Natural killer cell (primary cell): Measurements from ENCODE around the gene RFPL3. TPM values are rescaled to one million over a fixed set of nuclear protein-coding genes. Genes with fewer than 3 reads are reported as not detected.

Source experiments
- ATAC-seq, 3 donors: fragments of 150-1000 bp in 2 of 3; fragments of 200-7000 bp in 1 of 3; cut with Tn5 transposase; 1 replicate in 1 of 3; 2 replicates in 2 of 3; pipeline ENCODE4 v1.10.0; 2021; ENCODE audit warnings: mild to moderate bottlenecking in 2 of 3, moderate library complexity in 2 of 3
- DNase-seq, 2 donors: peaks; one replicate each; pipeline versions ENCODE4 v3.0.0 to v3.0.0-alpha.2; 2013 to 2021; ENCODE audit warnings: mixed read lengths in 1 of 2
- H3K27ac ChIP-seq: one replicate; pipeline ENCODE4 v1.5.1; 2013; ENCODE audit warnings: mild to moderate bottlenecking, low read length
- H3K27me3 ChIP-seq: one replicate; pipeline ENCODE4 v1.6.1; 2013; ENCODE audit warnings: low read length; ENCODE audit not compliant: control insufficient read depth, insufficient read depth
- H3K36me3 ChIP-seq: one replicate; pipeline ENCODE4 v1.6.1; 2013; ENCODE audit warnings: low read length; ENCODE audit not compliant: control insufficient read depth, insufficient read depth
- H3K4me1 ChIP-seq: one replicate; pipeline ENCODE4 v1.6.1; 2013; ENCODE audit warnings: low read length; ENCODE audit not compliant: control insufficient read depth, insufficient read depth
- H3K4me3 ChIP-seq: one replicate; pipeline ENCODE4 v1.5.1; 2013; ENCODE audit warnings: low read length
- H3K9me3 ChIP-seq: one replicate; pipeline ENCODE4 v1.6.1; 2013; ENCODE audit warnings: low read length; ENCODE audit not compliant: control insufficient read depth, insufficient read depth
- H3K27ac Mint-ChIP-seq, 2 donors: one replicate each; pipeline ENCODE4 v1.8.0; 2022; ENCODE audit warnings: mild to moderate bottlenecking in 2 of 2, mixed read lengths in 2 of 2, moderate library complexity in 1 of 2
- H3K27me3 Mint-ChIP-seq, 2 donors: one replicate each; pipeline ENCODE4 v1.8.0; 2022; ENCODE audit warnings: low read depth in 2 of 2, mixed read lengths in 2 of 2
- H3K36me3 Mint-ChIP-seq: one replicate; pipeline ENCODE4 v1.8.0; 2022; ENCODE audit warnings: mixed read lengths
- H3K4me1 Mint-ChIP-seq, 2 donors: one replicate each; pipeline ENCODE4 v1.8.0; 2022; ENCODE audit warnings: mixed read lengths in 2 of 2
- H3K4me3 Mint-ChIP-seq: one replicate; pipeline ENCODE4 v1.8.0; 2022; ENCODE audit warnings: mild to moderate bottlenecking, moderate library complexity, mixed read lengths
- H3K9me3 Mint-ChIP-seq, 2 donors: one replicate each; pipeline ENCODE4 v1.8.0; 2022; ENCODE audit warnings: mixed read lengths in 2 of 2
- WGBS: methylation state at CpG from one replicate; pipeline ENCODE4 v1.1.7; 2013; ENCODE audit warnings: missing lambda C conversion rate; ENCODE audit not compliant: insufficient coverage; 5-methylcytosine and 5-hydroxymethylcytosine counted together
- intact Hi-C: fragments of 100-400 bp; cut with micrococcal nuclease; formaldehyde crosslinking; loops from one replicate; pipeline ENCODE4 v1.14.2; 2022
- total RNA-seq, 4 donors: library from RNA; stranded (reverse); fragments of 120-200 nt in 1 of 4; gene quantifications; one replicate each; pipeline versions ENCODE4 v1.2.3 to v1.2.4, GENCODE V29; 2013 to 2022
- TF ChIP-seq, protein P1 (sequence below): fragments of 200-600 bp; IDR thresholded peaks from one replicate; pipeline ENCODE4 v1.8.0; 2022; ENCODE audit warnings: antibody characterized with exemption

The RFPL3 gene
- total RNA-seq, 3 donors from 2014 or later (not counting 1 experiment from before 2014, with no cell fraction given) = not detected

DNA sequence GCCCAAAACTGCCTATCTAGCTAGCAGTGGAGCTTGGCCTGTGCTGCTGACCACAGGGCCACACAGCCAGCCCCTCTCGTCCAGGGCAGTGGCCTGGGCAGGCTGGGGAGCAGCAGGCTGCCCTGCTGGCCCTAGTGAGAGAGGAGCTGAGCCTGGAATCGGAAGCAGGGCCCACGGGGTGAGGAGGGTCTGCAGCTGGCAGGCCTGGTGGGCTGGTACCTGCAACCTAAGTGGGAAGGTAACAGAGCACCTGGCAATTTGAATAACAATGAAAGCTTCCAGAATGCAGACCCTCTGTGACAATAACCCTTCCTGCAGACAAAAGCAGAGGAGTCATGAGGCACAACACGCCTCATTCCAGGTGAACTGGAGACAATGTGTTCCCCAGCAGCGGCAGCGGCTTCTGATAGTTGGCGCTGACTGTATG, 31.8 kb upstream of the RFPL3 start:
- intact Hi-C loops = no loop called here
- no peak overlapping the region for H3K4me3 Mint-ChIP-seq

DNA sequence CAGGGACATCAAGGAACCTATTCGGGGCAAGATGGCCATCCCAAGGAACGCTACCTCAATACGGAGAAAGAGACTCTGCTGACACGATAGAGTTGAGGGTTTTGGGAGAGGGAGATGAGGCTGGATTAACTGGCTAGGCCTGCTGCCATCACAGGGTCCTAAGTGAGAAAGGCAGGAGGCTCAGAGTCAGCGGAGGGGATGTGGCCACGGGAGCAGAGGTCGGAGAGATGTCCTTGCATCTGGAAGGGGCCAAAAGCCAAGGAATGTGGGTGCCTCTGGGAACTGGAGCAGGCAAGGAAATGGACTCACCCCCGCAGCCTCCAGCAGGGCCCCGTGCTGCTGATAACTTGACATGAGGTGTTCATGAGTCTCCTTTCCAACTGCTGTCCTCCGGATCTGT, 31.0 kb upstream of the RFPL3 start:
- Mint-ChIP-seq H3K27ac (no peak overlapping the region), H3K27me3 (peaks cover 0 to 8% of the 10 kb centered on the region in 2 donors), H3K9me3 (no peaks in the 10 kb centered on the region), H3K4me3 (no peak overlapping the region), H3K4me1 (no peaks in the 10 kb centered on the region), H3K36me3 (no peaks in the 10 kb centered on the region)
- TF ChIP-seq, protein P1, sequence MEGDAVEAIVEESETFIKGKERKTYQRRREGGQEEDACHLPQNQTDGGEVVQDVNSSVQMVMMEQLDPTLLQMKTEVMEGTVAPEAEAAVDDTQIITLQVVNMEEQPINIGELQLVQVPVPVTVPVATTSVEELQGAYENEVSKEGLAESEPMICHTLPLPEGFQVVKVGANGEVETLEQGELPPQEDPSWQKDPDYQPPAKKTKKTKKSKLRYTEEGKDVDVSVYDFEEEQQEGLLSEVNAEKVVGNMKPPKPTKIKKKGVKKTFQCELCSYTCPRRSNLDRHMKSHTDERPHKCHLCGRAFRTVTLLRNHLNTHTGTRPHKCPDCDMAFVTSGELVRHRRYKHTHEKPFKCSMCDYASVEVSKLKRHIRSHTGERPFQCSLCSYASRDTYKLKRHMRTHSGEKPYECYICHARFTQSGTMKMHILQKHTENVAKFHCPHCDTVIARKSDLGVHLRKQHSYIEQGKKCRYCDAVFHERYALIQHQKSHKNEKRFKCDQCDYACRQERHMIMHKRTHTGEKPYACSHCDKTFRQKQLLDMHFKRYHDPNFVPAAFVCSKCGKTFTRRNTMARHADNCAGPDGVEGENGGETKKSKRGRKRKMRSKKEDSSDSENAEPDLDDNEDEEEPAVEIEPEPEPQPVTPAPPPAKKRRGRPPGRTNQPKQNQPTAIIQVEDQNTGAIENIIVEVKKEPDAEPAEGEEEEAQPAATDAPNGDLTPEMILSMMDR = no peak
- Histone ChIP-seq H3K4me3 (no peak overlapping the region), H3K4me1 (no peaks in the 10 kb centered on the region), H3K27me3 (no peaks in the 10 kb centered on the region), H3K27ac (no peak overlapping the region), H3K9me3 (no peaks in the 10 kb centered on the region), H3K36me3 (no peaks in the 10 kb centered on the region)
- intact Hi-C loops = no loop called here
- WGBS = 91% methylated on average over 10 of the region's 10 CpGs
- DNase-seq = no peak
- no peak for ATAC-seq

More for the DNA sequence above, 31.8 kb upstream of the RFPL3 start:
- H3K27ac ChIP-seq = no peak overlapping the region
- H3K27me3 Mint-ChIP-seq = peaks cover 0 to 6% of the 10 kb centered on the region in 2 donors
- no peak overlapping the region for H3K4me3 ChIP-seq
- TF ChIP-seq, protein P1 = no peak
- H3K36me3 ChIP-seq = no peaks in the 10 kb centered on the region
- H3K27me3 ChIP-seq = no peaks in the 10 kb centered on the region
- ATAC-seq (no peak), DNase-seq (no peak)
- no peaks in the 10 kb centered on the region for H3K36me3 Mint-ChIP-seq
- WGBS = 79% methylated on average over 7 of the region's 7 CpGs
- no peaks in the 10 kb centered on the region for H3K4me1 ChIP-seq
- no peaks in the 10 kb centered on the region for H3K4me1 Mint-ChIP-seq
- H3K27ac Mint-ChIP-seq = no peak overlapping the region
- H3K9me3 ChIP-seq = no peaks in the 10 kb centered on the region
- no peaks in the 10 kb centered on the region for H3K9me3 Mint-ChIP-seq

DNA sequence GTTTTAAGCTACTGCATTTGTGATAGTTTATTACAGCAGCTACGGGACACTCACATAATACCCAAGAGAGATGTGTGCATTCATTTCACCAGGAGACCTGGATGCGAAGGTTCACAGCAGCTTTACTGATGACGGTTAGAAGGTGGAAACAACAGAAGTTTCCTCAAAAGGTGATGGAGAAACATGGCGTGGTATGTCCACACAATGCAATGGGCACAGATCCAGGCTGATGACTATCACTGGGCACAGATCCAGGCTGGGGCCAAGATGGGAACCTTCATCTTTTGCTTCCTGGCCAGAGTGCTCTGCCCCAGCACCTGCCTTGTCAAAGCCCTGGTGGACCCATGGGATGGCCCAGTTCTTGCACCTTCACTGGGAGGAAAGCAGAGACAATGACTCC, 30.6 kb upstream of the RFPL3 start:
- Histone ChIP-seq H3K4me3 (no peak overlapping the region), H3K27ac (no peak overlapping the region), H3K4me1 (no peaks in the 10 kb centered on the region), H3K9me3 (no peaks in the 10 kb centered on the region), H3K36me3 (no peaks in the 10 kb centered on the region), H3K27me3 (no peaks in the 10 kb centered on the region)
- no peak for DNase-seq
- TF ChIP-seq, protein P1 = no peak
- ATAC-seq = no peak
- H3K9me3 Mint-ChIP-seq = no peaks in the 10 kb centered on the region
- intact Hi-C loops = no loop called here
- H3K4me1 Mint-ChIP-seq = no peaks in the 10 kb centered on the region
- H3K4me3 Mint-ChIP-seq = no peak overlapping the region
- H3K27me3 Mint-ChIP-seq = peaks cover 0 to 8% of the 10 kb centered on the region in 2 donors
- H3K27ac Mint-ChIP-seq = no peak overlapping the region
- WGBS = 96% methylated on average over 4 of the region's 4 CpGs
- no peaks in the 10 kb centered on the region for H3K36me3 Mint-ChIP-seq

DNA sequence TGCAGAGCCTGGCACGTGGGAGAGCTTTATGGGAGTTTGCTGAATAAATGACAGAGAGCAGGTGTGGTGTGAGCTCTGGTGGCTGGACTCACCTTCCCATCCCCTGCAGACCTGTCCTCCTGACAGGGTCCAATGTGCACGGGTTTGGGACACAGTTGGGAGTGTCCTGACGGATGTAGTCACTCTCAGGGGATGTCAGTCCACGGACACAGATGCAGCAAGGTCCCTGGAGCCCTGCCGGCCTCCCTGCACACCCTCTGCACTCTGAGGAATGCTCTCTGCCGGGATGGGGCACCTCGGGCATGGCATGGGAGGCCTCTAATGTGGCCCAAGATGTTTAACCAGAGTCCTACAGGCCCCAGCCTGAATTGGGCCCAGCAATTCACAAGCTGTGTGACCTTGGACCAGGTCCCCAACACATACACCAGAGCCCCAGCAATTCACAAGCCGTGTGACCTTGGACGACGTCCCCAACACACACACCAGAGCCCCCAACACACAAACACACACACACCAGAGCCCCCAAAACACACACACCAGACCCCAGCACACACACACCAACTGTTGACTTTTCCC, 30.0 kb upstream of the RFPL3 start:
- H3K9me3 ChIP-seq = no peaks in the 10 kb centered on the region
- Mint-ChIP-seq H3K36me3 (no peaks in the 10 kb centered on the region), H3K27me3 (peaks cover 5 to 9% of the 10 kb centered on the region in 2 donors), H3K4me3 (no peak overlapping the region), H3K27ac (no peak overlapping the region), H3K4me1 (no peaks in the 10 kb centered on the region), H3K9me3 (no peaks in the 10 kb centered on the region)
- intact Hi-C loops = no loop called here
- no peak for ATAC-seq
- no peak overlapping the region for H3K27ac ChIP-seq
- H3K27me3 ChIP-seq = no peaks in the 10 kb centered on the region
- H3K36me3 ChIP-seq = no peaks in the 10 kb centered on the region
- 82% methylated on average over 10 of the region's 10 CpGs for WGBS
- TF ChIP-seq, protein P1 = no peak
- no peak overlapping the region for H3K4me3 ChIP-seq
- no peak for DNase-seq
- H3K4me1 ChIP-seq = no peaks in the 10 kb centered on the region
